Left kidney (tissue), 2 donors: ENCODE data around the gene SHB. TPM values are rescaled to one million over a fixed set of nuclear protein-coding genes. Genes with fewer than 3 reads are reported as not detected.

Experiments
- DNase-seq: peaks from one replicate; pipeline ENCODE4 v3.0.0-alpha.2; 2013
- polyA plus RNA-seq: library from polyadenylated mRNA; unstranded; fragments of 120-200 nt; gene quantifications from one replicate; pipeline ENCODE4 v1.2.1, GENCODE V29; 2013; ENCODE audit not compliant: insufficient read length

The SHB gene
- polyA plus RNA-seq, 1 donor, result 14.1 TPM

- no peak for DNase-seq
Observed at GRCh38 chr9:37935096-37935495, 133.9 kb downstream of the SHB start.

GRCh38 chr9:37931592-37931991, 137.4 kb downstream of the SHB start:
- no peak for DNase-seq

DNA sequence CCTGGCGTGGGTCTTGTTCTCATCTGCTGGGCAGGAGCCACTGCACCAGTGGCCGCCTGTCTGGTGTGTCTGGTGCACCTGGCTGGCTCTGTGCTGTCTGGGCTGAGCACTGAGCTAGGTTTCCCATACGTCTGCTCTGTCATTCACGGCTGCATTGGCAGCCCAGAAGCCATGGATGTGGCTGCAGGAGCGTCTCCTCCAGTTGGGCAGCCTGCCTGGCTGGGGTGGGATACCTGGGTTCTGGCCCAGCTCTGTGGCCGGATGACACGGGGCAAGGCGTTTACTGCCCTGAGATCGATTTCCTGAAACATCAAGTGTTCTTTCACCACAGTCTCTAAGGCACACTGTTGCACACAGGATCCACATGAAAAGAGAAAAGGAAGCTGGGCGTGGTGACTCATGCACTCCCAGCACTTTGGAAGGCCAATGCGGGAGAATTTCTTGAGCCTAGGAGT, 139.6 kb downstream of the SHB start:
- no peak for DNase-seq

GRCh38 chr9:37928552-37929430, 140.2 kb downstream of the SHB start:
- no peak for DNase-seq

DNA sequence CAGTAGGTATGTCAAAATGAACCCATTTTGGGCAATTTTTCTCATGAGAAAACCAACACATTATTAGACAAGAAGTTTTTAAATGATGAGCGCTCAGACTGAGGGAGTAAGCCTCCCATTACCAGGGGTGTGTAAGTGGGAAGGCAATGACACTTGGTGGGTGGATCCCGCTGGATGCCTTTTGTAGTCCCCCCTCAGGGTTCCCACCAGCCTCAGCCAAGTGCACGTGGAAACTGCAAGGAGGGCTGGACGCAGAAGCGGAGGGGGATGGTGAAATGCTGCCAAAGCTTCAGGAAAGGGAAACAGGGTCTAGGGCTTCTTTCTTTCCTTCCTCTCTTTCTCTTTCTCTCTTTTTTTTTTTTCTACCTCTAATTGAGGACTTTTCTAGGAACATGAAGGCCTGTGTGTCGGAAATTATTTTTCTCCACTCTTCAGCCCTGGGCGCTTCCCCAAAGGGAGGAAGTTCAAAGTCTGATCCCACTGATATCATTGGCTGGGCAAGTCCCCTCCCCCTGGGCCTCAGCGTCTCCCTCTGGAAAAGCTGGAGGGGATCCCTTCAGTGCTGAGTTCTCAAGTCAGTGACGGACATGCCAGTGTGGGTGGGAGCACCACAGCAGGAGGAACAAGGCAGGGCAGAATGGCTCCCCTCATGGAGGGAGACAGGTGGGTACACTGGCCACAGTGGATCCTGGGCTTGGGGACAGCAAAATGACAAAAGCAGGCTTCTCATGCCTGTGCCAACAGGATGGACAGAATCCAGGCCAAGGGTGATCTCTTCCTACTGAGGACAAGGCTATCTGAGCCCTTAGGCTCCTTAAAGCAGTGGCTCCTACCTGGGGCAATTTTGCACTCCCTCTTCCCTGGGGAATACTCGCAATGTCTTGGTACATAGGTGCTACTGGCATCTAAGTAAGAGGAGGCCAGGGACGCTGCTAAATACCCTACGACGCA, 141.2 kb downstream of the SHB start:
- DNase-seq, result no peak

GRCh38 chr9:37927132-37927531, 141.9 kb downstream of the SHB start:
- DNase-seq, result no peak

GRCh38 chr9:37926737-37927118, 142.3 kb downstream of the SHB start:
- no peak for DNase-seq

DNA sequence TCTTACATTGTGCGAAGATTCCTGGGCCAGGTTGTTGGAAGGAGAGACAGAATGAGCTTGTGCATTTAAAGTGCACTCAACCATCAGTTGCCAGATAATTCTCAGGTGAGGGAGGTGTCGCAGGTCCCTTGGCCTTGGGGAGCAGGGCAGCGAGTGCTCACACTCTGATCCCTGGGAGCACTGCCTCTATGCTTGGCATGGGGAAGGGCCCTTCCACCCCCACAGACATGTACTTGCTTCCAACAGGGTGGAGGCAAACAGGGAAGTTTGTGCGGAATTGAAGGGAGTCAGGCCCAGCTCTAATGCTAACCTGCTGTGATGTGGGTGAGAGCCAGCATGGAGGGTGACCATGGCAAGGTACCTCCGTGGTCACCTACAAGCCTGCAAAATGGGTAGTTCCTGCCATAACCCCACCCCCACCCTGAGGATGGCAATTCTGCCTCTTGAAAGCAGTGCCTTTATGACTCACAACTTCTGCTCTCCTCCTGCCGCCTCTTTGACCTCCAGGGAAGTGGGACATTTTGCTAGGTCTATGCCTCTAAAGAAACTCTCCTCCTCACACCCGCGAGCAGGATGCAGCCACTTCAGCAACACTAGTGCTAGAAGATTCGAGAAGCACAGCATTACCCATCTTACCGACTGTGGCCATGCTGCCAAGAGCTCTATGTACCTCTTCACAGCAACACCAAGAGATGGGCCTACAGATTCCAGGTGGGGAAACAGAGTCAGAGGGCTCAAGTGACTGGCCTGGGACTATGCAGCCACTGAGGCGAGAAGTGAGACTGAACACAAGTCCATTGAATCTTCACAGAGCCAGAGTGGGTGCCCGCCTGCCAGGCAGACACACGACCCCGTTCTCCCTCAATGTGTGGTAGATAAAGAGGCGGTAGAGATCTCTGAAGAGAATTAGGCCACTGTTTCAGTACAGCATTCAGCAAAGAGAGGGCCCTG, 143.0 kb downstream of the SHB start:
- DNase-seq, result no peak

- DNase-seq, result no peak
Observed at GRCh38 chr9:37925006-37925405, 144.0 kb downstream of the SHB start.

DNA sequence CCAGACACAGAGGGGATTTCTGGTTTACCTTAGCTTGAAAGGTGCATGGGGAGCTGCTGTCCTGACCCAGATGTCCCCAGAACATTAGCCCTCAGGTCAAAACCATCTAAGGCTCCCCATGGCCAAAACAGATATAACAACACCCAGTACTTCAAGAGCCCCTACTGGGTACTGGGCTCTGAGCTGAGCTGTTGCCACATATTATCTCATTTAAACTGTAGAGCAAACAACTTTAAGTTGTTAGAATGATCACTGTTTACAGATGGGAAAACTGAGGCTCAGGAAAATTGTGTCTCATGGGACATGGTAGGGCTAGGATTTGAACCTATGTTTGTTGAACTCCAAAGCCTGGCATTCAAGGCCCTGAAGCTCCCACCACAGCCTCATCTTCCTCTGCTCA, 144.5 kb downstream of the SHB start:
- DNase-seq, result no peak

DNA sequence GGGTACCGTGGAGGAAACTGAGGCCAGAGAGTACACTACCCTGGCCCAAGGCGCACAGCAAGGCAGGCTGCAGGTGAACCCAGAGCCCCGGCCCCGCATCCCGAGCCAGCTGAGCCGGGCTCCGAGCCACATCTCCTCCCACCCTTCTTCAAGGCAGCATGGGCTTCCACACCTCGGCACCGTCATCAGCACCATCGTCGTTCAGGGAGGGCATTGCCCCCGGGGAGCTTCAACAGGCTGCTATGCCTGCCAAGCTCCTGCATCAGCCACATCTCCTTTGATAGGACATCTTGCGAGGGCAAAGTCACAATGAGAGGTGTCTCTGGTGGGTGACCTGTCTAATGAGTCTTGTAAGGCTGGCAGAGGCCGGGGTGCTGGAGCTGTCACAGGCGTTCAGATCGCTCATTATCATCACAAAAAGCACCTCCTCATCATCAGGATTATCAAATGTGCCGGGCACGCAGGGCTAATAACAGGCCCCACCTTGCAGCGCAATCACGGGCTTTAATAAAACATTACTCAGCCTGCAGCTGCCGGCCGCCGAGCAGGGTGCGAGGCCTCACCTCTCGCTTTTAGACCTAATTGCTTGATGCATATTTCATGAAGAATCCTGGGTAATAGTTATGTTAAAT, 145.1 kb downstream of the SHB start:
- DNase-seq, result no peak

- no peak for DNase-seq
Observed at GRCh38 chr9:37923118-37923795, 145.8 kb downstream of the SHB start.

GRCh38 chr9:37922363-37923117, 146.5 kb downstream of the SHB start:
- DNase-seq, result no peak

DNA sequence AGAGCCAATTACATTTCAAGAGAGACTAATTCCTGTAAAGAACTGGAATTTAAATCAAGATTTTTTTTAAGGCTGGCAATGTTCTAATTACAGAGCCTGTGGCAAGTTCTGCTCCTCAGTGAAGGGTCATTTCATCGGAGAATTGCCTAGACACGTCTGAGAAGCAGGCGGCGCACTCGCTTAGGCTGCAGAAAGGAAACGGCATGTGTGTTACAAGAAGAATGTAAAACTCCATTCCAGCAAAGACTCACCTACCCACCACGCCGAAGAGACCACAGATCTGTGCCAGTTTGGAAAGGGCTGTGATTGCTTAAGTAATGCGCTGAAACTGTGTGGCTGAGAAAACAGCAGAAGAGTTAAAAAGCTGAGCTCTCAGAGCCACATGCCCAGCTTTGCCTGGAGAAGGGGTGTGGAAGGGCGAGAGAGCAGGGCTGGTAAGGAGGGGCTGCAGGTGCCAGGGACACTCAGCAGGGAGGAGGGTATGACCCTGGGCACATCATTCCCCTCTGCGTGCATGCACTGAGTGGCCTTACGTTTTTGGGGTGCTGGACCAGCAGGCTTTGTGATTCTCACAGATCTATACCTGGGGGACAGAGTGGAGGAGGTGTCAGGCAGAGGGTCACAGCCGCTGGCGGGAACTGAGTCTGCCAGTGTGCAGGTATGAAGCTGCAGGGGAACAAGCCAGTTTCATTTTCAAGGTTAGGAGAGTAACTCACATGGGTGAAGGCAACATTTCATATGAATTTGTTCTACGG, 147.3 kb downstream of the SHB start:
- no peak for DNase-seq

DNA sequence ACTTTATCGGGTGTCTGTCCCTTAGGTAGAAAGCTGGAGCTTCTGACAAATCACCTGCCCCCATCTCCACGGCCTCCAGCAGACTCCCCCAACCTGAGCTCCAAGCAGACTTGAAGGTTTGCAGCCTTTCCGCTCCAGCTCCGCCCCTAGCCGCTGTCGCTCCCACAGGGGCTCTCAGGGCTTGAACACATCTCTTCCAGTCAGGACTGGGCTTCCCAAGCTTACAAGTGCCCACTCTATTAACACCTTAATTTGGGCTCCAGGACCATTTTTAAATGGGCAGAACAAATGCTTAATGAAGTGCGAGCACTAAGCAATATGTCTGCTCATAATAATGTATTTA, 147.9 kb downstream of the SHB start:
- DNase-seq, result no peak

GRCh38 chr9:37920471-37921167, 148.4 kb downstream of the SHB start:
- DNase-seq, result no peak

- DNase-seq, result no peak
Observed at GRCh38 chr9:37919956-37920335, 149.1 kb downstream of the SHB start.

GRCh38 chr9:37919246-37919955, 149.6 kb downstream of the SHB start:
- DNase-seq, result no peak
